ENCODE measurements around the gene VENTX.

VENTX gene

DNA sequence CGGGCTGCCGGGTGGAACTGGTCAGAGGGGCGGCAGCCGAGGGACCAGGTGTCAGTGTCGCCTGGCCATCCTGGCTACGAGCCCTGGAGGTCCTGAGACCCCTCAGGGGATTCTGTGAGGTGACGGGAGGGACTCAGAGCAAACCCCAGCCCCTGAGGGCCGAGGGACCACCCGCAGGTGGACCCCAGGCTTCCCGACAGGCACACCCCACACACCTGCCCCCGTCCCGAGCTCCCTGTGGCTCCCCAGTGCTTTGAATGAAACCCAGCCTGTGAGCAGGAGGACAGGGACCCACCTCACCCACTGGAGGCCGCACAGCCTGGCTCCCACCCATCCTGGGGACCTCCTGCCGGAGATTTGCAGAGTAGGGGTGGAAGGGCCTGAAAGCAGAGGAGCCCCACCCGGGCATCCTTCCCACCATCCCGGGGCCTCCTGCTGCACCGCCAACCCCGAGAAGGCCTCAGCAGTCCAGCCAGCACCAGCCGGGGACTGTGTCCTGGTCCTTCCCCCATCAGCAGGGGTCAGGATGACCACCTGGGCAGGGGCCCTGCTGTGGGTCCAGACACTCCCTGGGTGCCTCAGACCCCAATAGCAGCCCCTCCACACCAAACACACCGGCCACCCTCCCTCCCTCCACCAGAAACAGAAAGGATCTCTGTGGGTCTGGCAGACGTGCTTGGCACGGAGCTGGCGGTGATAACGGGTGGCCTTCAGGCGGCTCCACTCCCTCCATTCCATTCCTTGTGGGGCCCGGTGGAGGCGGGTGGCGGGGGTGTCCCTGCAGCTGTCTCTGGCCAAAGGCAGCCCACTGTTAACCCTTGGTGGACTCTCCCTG lies 13.9 kb downstream of the VENTX start:
- H4K20me1 ChIP-seq (ENCODE audit: control insufficient read depth, insufficient read depth, low read depth, low read length), result no peaks in the 10 kb centered on the region
- H3K4me2 ChIP-seq (ENCODE audit: low read length), result no peak overlapping the region
- no peaks in the 10 kb centered on the region for H3K4me1 ChIP-seq (ENCODE audit: control insufficient read depth, low read length)
- H3K9me3 ChIP-seq (ENCODE audit: control insufficient read depth, insufficient read depth, low read length), result no peaks in the 10 kb centered on the region
- H3K27ac ChIP-seq (ENCODE audit: low read depth, low read length), result no peak overlapping the region
- TF ChIP-seq, protein P1, sequence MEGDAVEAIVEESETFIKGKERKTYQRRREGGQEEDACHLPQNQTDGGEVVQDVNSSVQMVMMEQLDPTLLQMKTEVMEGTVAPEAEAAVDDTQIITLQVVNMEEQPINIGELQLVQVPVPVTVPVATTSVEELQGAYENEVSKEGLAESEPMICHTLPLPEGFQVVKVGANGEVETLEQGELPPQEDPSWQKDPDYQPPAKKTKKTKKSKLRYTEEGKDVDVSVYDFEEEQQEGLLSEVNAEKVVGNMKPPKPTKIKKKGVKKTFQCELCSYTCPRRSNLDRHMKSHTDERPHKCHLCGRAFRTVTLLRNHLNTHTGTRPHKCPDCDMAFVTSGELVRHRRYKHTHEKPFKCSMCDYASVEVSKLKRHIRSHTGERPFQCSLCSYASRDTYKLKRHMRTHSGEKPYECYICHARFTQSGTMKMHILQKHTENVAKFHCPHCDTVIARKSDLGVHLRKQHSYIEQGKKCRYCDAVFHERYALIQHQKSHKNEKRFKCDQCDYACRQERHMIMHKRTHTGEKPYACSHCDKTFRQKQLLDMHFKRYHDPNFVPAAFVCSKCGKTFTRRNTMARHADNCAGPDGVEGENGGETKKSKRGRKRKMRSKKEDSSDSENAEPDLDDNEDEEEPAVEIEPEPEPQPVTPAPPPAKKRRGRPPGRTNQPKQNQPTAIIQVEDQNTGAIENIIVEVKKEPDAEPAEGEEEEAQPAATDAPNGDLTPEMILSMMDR (IDR thresholded peaks at IDR 0.05; ENCODE audit: low read depth, low read length, poor library complexity, severe bottlenecking), result no peak
- TF ChIP-seq EZH2phosphoT487 (IDR thresholded peaks at IDR 0.05; ENCODE audit: borderline replicate concordance, low read length), result no peak
- H3F3A ChIP-seq (ENCODE audit: control insufficient read depth, insufficient read depth), result no peaks in the 10 kb centered on the region
- H3K4me3 ChIP-seq (ENCODE audit: low read length), result no peak overlapping the region
- no peaks in the 10 kb centered on the region for H3K9me2 ChIP-seq (replicated peaks; ENCODE audit: control insufficient read depth, low read length)
- no peaks in the 10 kb centered on the region for H3K36me3 ChIP-seq (ENCODE audit: control insufficient read depth, low read length)
- no peaks in the 10 kb centered on the region for H3K79me2 ChIP-seq (ENCODE audit: control insufficient read depth, low read length)
- no peaks in the 10 kb centered on the region for H3K27me3 ChIP-seq (ENCODE audit: control insufficient read depth, low read length)

DNA sequence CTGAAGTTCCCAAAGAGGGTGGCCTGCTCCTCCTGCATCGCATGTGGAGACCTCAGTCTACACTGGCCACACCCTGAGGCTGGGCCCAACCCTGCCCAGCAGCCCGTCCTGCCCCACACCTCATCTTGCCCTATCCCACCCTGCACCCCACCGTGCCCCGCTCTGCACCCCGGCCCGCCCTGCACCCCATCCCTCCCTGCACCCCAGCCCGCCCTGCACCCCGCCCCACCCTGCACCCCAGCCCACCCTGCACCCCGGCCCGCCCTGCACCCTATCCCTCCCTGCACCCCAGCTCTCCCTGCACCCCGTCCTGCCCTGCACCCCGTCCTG lies 14.5 kb downstream of the VENTX start:
- no peaks in the 10 kb centered on the region for H3K9me3 ChIP-seq (ENCODE audit: control insufficient read depth, insufficient read depth, low read length)
- no peak for TF ChIP-seq EZH2phosphoT487 (IDR thresholded peaks at IDR 0.05; ENCODE audit: borderline replicate concordance, low read length)
- TF ChIP-seq, protein P1 (IDR thresholded peaks at IDR 0.05; ENCODE audit: low read depth, low read length, poor library complexity, severe bottlenecking), result no peak
- no peak overlapping the region for H3K4me2 ChIP-seq (ENCODE audit: low read length)
- H3K79me2 ChIP-seq (ENCODE audit: control insufficient read depth, low read length), result no peaks in the 10 kb centered on the region
- no peaks in the 10 kb centered on the region for H3K9me2 ChIP-seq (replicated peaks; ENCODE audit: control insufficient read depth, low read length)
- H3F3A ChIP-seq (ENCODE audit: control insufficient read depth, insufficient read depth), result no peaks in the 10 kb centered on the region
- H3K27ac ChIP-seq (ENCODE audit: low read depth, low read length), result no peak overlapping the region
- H3K36me3 ChIP-seq (ENCODE audit: control insufficient read depth, low read length), result no peaks in the 10 kb centered on the region
- no peaks in the 10 kb centered on the region for H4K20me1 ChIP-seq (ENCODE audit: control insufficient read depth, insufficient read depth, low read depth, low read length)
- H3K4me3 ChIP-seq (ENCODE audit: low read length), result no peak overlapping the region
- peaks cover 4% of the 10 kb centered on the region for H3K4me1 ChIP-seq (ENCODE audit: control insufficient read depth, low read length)
- no peaks in the 10 kb centered on the region for H3K27me3 ChIP-seq (ENCODE audit: control insufficient read depth, low read length)

DNA sequence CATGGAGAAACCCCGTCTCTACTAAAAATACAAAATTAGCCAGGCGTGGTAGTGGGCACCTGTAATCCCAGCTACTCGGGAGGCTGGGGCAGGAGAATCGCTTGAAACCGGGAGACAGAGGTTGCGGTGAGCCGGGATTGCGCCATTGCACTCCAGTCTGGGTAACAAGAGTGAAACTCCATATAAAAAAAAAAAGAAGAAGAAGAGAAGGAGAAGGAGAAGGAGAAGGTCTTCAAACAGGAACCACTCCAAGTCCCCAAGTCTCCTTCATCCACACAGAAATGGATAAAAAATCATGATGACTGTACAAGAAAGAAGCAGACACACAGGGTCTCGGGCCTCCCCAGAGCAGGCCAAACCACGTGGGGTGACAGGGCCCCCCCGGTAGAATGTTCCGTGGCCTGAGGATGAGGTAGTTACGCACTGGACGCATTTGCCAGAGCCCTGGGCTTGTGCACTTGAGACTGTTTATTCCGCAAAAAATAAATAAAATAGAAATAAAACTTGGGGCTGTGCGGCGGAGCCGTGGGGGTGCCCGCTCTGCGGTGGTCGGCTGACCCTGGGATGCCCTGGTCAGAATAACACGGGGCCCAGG lies 15.8 kb downstream of the VENTX start:
- Histone ChIP-seq H3K4me3 (ENCODE audit: low read length) (no peak overlapping the region), H3K27ac (ENCODE audit: low read depth, low read length) (no peak overlapping the region), H3K27me3 (ENCODE audit: control insufficient read depth, low read length) (no peaks in the 10 kb centered on the region), H4K20me1 (ENCODE audit: control insufficient read depth, insufficient read depth, low read depth, low read length) (no peaks in the 10 kb centered on the region), H3K4me2 (ENCODE audit: low read length) (no peak overlapping the region), H3K36me3 (ENCODE audit: control insufficient read depth, low read length) (no peaks in the 10 kb centered on the region), H3F3A (ENCODE audit: control insufficient read depth, insufficient read depth) (no peaks in the 10 kb centered on the region), H3K9me3 (ENCODE audit: control insufficient read depth, insufficient read depth, low read length) (no peaks in the 10 kb centered on the region), H3K4me1 (ENCODE audit: control insufficient read depth, low read length) (peaks cover 16% of the 10 kb centered on the region), H3K9me2 (replicated peaks; ENCODE audit: control insufficient read depth, low read length) (no peaks in the 10 kb centered on the region), H3K79me2 (ENCODE audit: control insufficient read depth, low read length) (no peaks in the 10 kb centered on the region)
- TF ChIP-seq EZH2phosphoT487 (IDR thresholded peaks at IDR 0.05; ENCODE audit: borderline replicate concordance, low read length), result no peak
- TF ChIP-seq, protein P1 (IDR thresholded peaks at IDR 0.05; ENCODE audit: low read depth, low read length, poor library complexity, severe bottlenecking), result no peak

Measured in DOHH2 (cell line).